ENCODE measurements around the gene PTPN9.
"Not testable (repeated sequence)": the region's sequence is repeated elsewhere in the genome, so short reads cannot be mapped to it uniquely, and the experiment has no call there.

The PTPN9 gene

DNA sequence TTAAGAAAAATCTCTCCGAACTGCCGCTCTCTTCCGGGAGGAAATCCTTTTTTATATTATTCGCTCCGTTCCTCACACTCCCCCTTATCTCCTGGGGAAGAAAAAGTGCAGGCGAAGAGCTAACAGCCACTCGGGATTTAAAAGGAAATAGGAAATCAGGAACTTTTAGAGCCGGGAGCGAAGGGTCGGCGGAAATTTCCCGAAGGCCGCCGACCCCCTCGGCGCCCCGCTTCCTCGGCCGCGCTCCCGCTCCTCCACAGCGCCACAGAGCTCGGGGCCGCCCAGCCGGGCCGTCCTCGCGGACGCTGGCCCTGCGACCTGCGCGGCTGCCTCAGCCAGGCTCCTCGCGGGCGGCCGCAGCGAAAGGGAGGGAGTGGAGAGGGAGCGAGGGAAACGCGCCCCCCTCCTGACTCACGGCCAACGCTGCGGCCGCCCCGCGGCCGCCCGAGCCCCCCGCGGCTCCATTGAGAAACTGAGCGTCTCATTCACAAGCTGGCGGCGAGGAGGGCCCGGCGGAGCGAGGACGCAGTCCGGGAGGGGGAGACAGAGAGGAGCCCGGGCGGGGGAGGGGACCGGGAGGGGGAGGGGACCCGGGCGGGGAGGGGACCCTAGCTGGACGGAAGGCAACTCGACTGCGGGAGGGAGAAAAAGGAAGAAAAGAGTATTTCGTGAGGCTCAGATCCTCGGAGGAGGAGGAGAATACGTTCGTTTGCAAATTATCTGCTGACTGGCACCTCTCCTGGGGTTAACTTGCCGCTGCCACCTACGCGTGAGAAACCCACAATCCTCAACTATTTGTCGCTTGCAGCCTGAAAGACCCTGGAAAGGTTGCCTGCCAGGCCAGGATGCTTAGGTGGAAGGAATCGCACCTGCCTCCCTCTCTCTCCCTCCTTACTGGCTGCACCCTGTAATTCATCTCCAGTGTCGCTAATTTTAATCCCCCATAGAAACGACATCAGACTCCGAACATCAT lies at the start of gene PTPN9:
PTPN9 (minus strand) TSS at position 368 of the 973 bp plus-strand sequence. CDS start 539 bp downstream, outside the sequence.
- DNase-seq: peak; percentile 26

DNA sequence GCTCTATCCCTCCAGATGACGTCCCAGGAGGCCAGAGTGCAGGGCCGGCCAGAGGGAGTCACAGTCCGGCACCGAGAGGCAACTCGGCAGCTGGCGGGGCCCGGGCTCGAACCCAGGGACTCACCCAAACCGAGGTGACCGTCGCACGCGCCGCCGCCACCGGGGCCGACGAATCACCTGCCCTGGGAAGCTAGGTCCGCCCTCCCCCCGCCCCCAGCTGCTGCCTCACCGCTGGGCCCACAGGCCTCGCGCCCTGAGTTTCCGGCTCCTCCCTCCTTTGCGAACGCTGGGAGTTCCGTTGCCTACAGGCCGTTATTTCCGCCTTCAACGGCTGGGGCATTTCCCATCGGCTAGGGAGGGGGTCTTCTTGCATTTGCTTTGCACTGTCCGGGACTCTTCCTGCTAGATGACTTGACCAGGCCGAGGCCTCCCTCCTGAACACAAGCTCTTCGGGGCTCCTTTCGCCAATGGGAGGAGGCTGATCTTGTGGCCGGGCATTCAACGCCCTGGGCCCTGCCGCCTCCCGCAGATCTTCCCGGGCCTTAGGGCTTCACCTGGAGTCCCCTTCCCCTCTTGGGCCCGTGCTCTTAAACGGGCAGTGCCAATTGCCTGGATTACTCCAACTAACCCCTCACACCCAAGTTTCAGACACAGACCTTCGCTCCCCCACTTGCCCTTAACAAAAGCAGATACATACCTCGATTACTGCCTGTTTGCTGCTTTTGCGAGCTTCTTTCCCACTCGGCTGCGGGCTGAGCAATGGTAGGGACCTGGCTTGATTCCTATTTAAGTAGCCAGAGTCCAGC lies 46.6 kb upstream of the PTPN9 start, which contains the start of gene SNUPN:
SNUPN (minus strand) TSS at position 184 of the 806 bp plus-strand sequence. CDS start 4,674 bp downstream, outside the sequence.
- peak; percentile 79 for DNase-seq

DNA sequence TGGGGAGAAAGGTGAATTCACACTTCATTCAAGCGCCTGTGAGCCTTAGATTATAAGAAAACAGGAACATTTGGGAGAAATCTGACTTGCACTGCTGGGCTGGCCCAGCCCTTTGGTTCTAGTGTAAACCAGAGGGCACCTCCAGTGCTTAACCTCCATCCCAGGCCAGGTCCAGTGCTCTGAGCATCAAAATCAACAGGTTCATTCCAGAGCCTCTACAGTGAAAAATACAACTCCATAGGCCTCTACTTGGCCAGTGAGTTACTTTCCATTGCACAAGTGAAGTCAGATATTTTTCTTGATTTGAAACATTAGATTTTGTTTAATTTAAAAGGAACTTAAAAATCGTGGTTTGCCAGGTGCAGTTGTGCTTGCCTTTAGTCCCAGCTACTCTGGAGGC lies 43.4 kb upstream of the PTPN9 start:
- DNase-seq: no peak

DNA sequence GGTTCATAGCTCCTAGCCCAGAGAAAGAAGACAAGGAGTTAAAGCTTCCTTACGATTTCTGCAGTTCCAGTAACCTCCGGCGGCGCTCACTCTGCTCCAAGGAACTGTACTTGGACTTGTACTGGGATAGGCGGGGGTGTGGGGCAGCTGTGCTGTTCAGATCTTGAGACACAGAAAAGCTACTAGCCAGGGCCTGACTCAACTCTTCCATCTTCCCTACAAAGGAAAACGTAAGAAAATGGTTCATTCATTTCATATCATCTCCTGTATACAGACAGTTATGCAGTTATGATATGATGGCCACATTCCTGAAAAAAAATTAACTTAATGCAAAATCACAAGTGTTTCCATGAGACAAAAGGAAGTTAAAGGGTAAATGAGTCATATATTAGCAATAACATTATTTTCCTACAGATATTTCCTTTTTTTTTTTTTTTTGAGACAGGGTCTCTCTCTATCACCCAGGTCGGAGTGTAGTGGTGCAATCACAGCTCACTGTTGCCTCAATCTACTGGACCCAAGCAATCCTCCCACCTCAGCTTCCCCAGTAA lies 41.8 kb upstream of the PTPN9 start:
- no peak for DNase-seq

DNA sequence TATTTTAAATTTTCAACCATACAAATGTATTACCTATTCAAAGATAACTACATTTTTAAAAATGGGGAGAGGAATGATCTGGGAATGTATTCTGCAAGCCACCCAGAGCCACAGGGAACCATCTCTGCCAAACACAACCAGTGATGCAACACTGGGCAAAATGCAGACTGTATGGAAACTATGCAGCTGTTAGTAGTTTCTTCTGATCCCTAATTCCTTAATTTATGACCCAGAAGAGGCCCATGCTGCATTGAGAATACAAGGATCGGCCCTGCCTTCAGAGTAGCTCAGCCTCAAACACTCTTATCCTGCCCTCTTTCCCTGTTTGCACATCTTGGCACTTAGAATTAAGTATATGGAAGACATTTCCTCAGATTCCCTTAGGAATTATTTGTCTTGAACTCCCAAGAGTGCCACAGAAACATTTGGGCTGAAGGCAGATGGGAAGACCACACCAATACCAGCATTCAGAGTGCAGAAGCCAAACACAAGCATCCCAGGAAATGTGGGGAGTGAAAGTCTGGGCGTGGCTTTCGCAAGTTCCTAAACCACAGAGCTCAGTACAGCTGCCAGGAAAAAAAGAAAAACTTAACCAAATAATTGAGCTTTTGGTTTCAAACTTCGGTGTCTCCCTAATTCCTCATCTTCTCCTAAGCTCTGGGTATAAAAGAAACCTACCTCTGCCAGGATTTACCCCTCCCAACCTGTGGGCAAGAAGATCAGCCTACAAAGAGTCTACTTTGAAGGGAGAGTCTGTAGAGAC lies 41.1 kb upstream of the PTPN9 start:
- DNase-seq: no peak

DNA sequence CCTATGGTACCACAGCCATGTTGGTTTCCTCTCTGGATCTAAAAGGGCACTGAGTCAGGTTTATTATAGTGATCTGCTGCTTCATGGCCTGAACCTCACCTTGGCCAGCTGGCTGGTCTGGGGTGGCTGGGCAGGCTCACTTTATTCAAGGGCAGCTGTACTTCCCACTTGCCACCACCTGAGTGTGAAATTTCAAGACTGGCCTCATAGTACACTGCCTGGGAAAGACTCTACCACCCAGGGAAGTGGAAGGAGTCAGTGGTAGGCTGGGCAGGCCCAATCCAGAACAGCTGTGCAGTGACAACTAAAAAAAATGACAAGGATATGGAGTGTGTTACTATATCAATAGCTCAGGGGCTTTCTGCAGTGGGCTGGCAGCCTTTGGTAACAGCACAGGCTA lies 37.7 kb upstream of the PTPN9 start:
- DNase-seq: no peak

DNA sequence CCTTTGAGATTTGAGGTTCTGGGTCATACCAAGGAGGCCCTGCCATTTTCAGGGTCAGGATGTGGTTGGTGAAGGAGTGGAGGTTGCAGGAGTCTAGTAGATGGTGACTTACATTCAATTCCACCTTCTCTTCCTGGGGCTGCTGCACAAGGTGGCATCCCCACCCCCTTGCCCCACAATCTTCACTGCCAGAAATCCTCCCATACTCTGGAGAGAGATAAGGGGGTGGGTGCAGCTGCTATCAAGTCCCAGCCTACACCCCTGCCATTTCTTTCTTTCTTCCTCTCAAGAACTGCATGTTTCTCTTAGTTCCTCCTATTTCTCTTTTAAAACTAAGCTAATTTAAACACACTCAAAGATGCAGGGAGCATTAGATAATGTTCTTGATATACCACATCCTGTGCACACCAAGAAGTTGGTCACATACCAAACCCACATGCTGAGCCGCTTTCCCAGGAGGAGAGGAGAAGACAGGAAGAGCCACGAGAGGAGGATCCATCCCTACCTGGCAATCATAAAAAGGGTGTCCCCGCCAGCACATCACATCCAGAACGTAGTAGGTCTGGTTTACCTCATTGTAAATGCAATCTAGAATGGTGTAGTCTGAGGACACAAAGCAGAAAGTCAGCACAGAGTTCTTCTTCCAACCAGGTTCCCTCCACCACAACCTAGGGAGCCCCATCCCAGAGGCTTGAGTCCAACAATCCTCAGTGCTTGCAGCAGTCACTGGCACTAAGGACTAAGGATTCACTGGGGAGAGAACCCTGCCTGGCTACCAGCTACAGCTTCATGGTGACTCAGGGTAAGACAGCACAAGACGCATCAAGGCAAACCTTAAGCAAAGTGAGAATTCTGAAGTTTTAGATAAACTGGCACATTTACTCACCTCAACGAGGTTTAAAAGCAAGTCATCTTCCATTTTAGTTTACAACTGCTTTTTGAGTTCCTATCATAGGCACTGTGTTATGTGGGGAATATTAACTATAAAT lies 27.9 kb upstream of the PTPN9 start:
- no peak for DNase-seq

DNA sequence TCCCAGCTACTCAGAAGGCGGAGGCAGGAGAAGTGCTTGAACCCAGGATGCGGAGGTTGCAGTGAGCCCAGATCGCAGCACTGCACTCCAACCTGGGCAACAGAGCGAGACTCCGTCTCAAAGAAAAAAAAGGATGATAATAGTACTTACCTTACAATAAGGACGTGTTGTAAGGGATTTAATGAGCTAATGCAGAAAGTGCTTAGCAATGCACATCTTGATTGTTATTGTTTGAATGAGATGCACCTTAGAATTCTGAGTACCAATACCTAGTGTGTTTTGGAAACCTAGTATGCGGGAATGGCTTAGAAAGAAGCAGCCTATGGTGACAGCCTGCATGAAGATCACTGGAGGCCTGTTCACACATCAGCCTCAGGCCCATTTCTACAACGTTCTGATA lies 26.9 kb upstream of the PTPN9 start:
- no peak for DNase-seq

DNA sequence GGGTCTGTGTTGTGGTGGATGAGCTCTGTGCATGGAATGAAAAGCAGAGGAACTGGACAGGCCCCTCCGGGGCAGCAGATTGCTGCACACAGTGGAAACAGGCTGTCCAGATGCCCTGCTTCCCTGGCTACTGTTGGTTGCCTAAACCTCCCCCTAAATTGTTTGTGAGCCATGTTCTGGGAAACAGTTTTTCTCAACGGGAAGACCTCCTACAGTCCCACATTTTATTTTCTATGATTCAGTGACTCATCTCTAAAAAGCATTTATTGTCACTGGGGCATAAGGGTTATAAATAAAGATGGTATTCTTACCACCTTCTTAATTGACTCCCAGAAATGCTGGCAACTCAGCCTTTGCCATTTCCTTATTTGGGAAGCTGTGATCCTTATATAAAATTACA lies 20.3 kb upstream of the PTPN9 start:
- no peak for DNase-seq

DNA sequence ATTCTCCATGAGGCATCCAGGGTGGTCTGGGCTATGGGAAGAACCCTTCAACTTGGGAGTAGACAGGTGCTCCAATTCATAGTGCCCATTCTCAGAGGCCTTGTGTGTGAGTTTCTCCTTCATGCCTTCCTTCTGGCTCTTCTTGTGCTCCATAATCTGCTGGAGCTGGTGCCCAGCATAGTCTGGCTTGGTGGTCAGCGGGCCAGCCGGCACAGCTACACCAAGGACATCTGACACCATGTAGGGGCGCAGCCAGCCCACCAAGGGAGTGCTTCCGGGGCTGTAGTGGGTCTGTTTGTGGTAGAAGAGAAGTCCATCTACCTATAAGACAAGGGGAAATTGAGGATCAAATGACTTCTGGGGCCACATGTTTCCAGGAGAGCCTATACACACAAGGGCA lies 19.2 kb upstream of the PTPN9 start:
- DNase-seq: no peak

DNA sequence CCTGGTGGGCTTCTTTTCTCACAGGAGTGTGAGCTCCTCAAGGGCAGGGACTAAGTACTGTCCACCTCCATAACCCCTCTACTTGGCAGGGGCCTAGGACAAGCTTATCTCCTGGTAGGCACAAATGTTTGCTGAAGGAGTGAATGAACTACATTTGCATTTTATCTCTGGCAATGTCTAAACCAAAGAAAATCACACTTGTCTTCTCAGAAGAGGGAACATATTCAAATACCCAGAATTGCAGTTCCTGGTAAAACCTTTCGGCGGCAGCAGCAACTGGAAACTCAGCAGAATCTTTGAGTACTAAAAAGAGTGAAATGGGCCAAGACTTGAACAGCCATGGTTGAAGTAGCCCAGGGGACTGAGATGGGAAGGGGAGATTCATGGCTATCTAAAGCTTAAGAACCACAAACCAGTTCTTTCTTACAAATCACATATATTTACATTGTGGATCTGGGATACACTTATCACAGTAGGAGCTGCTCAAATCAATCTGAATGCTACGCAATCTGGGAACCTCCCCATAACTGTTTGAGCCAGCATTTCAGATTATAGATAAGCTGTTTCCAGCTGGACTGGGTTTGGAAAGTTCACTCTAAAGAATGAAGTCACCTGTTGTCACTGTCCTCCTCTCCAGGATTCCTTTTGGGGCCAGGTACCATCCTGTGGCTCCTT lies 18.7 kb upstream of the PTPN9 start:
- no peak for DNase-seq

DNA sequence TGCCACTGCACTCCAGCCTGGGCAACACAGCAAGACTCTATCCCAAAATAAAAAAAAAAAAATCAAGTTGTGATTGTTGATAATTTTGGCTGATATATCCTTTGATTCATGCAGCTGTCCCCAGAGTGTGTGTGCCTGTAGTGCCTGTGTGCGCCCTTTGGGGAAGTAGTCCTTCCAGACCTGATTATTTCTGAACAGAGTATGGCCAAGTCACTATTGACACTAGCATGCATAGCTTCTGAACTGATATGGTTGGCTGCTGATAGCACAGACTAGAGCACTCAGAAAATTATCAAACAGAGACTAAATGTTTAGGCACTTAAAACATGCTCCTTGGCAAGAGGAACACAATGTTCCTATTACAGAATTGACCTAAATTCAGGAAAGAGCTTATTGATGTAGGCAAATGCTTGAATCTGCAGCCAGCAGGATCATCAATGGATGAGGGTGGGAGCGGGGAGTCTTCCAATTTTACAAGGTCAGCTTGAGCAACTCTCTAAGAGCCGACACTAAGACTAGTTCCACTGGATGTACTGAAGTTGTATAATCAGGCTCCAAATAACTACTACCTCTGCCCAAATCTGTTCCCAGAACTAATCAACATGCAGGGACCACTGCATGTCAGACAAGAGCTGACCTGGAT lies 17.7 kb upstream of the PTPN9 start:
- DNase-seq: no peak

DNA sequence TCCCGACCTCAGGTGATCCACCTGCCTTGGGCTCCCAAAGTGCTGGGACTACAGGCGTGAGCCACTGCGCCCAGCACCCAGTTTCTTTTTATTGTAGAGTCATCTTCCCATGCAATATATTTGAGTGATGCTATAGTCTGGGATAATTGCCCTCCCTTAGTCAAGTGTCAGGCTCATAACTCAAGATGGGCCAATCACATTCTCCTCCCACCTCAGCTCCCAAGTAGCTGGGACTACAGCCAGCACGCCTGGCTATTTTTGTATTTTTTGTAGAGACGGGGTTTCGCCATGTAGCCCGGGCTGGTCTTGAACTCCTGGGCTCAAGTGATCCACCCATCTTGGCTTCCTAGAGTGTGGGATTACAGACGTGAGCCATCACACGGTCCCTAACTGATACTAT lies 15.2 kb upstream of the PTPN9 start:
- no peak for DNase-seq

DNA sequence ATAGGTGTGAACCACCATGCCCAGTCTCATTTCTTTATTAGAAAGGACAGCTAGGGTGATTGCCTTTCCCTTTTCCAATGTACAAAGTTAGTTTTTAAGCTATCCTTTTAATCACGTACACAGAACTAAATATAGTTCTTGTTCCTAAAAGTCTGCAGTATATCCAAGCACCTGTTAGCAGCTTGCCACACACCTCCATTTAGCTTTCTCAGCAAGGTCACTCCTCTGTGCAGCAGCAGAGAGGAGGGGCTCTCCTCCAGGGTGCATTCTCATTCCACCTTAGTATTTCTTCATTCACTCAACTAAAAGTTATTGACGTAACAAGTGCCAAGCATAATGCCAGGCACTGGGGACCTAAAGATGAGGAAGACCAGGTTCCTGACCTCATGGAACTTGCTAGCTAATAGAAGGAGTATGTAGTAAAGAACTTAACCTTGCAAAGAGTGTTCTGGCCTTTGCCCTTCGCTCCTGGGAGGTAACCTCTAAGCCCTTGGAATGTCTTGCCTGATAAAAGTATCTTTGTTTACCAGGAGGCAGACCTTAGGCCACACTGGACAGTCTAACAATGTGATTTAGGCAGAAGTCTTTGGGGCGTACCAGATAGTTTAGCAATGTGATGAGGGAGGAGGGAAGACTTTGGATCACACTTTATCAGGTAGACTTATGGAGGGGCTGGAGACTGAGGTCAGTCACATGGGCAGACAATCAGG lies 12.7 kb upstream of the PTPN9 start:
- no peak for DNase-seq

DNA sequence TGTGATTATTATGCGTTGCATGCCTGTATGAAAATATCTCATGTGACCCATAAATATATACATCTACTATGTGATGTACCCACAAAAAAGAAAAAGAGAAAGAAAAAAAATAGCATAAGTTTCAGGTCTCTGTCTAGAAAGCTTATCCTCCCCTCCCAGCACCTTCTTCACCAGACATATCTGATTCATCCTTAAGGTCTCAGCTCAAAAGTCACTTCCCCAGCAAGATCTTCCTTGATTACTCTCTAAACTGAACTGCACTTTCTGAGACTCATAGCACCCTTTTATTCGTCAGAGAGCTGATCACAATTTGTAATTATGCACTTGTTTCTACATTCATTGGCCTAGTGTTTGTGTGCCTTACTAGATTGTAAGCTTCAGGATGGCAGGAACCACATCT lies 11.1 kb upstream of the PTPN9 start:
- DNase-seq: no peak

DNA sequence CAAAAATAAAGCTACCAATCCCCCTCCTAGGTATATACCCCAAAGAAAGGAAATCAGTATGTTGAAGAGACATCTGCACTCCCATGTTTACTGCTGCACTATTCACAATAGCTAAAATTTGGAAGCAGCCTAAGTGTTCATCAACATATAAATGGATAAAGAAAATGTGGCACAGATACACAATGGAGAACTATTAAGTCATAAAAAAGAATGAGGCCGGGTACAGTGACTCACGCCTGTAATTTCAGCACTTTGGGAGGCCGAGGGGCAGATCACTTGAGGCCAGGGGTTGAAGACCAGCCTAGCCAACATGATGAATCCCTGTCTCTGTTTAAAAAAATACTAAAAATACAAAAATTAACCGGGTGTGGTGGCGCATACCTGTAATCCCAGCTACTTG lies 10.0 kb upstream of the PTPN9 start:
- DNase-seq: no peak

DNA sequence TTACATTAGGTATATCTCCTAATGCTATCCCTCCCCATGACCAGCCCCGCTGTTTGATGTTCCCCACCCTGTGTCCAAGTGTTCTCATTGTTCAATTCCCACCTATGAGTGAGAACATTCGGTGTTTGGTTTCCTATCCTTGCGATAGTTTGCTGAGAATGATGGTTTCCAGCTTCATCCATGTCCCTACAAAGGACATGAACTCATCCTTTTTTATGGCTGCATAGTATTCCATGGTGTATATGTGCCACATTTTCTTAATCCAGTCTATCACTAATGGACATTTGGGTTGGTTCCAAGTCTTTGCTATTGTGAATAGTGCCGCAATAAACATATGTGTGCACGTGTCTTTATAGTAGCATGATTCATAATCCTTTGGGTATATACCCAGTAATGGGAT lies 7.3 kb upstream of the PTPN9 start:
- DNase-seq: not testable (repeated sequence)

DNA sequence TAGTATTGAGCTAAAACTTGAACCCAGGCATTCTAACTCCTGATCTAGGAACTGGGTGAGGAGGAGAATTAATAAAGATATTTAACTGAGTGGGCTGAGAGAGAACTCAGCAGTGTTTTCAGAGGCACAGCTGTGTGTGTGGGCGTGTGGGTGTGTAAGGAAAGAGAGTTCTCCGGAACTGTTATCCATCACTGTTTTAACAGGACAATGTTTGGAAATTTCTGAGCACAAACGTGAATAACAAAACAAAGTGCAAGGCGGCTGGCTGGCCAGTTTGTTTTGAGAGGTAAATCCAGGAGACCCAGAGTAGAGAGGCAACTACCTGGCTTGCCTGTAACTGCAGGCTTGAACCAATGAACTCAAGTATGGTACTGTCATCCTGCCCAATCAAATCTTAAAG lies 5.0 kb upstream of the PTPN9 start:
- DNase-seq: no peak

DNA sequence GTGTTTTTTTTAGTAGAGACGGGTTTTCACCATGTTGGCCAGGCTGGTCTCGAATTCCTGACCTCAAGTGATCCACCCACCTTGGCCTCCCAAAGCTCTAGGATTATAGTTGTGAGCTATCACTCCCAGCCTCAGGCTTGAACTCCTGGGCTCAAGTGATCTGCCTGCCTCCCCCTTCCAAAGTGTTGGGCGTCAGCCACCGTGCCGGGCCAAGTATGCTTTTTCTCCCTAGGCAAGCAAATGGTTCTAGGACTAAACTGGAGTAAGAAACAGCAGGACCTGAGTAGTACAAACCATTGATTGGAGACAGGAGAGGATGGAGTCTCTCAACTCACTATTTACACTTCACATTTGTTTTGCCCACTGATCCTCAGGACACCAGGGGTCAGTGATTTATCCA lies 4.6 kb upstream of the PTPN9 start:
- no peak for DNase-seq

DNA sequence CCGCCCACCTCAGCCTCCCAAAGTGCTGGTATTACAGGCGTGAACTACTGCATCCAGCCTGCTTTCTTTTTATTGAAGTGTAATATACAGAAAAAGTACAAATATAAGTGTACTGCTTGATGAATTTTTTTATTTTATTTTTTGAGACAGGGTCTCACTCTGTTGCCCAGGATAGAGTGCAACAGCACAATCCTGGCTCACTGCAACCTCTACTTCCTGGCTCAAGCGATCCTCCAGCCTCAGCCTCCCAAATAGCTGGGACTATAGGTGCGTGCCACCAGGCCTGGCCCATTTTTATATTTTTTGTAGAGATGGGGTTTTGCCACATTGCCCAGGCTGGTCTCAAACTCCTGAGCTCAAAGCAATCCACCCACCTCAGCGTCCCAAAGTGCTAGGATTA lies 3.8 kb upstream of the PTPN9 start:
- not testable (repeated sequence) for DNase-seq
